ENCODE data around the gene NXPH1. TPM values are rescaled to one million over a fixed set of nuclear protein-coding genes. Genes with fewer than 3 reads are reported as not detected.

Gene NXPH1
- total RNA-seq, 4 donors from 2014 or later, result not detected

DNA sequence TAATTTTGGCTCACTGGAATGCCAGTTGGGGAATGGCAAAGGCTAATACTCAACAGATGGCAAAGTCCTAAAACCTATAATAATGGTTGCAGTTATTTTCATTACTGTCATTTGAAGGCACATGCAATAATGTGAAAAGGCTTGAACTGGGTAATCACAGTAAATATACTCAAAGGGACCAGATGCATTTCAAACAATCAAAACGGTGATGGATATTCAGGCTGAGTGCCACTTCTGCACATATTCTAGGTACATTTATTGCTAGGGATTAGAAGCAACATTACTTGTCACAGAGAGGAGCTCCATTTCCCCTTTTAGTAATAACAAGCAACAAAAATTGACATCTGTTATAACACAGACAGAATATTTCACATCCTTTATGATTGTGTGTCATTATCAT is 171.8 kb downstream of the NXPH1 start:
- Histone ChIP-seq H3K27me3 (no peaks in the 10 kb centered on the region), H3K27ac (replicated peaks in 1 of 4) (no peak overlapping the region), H3K9me3 (no peaks in the 10 kb centered on the region), H3K36me3 (no peaks in the 10 kb centered on the region), H3K4me1 (no peaks in the 10 kb centered on the region), H3K4me3 (no peak overlapping the region)
- intact Hi-C loops (cut with DNase I), result no loop called here
- 74% methylated on average over 1 of the region's 1 CpG for WGBS
- DNase-seq (ENCODE audit: extremely low spot score), result no peak
- no peak for TF ChIP-seq POLR2AphosphoS5 (IDR thresholded peaks at IDR 0.05)
- no peak for TF ChIP-seq EP300 (IDR thresholded peaks at IDR 0.05)
- TF ChIP-seq POLR2A (IDR thresholded peaks at IDR 0.05; ENCODE audit: low read depth), result no peak
- TF ChIP-seq, protein P1, sequence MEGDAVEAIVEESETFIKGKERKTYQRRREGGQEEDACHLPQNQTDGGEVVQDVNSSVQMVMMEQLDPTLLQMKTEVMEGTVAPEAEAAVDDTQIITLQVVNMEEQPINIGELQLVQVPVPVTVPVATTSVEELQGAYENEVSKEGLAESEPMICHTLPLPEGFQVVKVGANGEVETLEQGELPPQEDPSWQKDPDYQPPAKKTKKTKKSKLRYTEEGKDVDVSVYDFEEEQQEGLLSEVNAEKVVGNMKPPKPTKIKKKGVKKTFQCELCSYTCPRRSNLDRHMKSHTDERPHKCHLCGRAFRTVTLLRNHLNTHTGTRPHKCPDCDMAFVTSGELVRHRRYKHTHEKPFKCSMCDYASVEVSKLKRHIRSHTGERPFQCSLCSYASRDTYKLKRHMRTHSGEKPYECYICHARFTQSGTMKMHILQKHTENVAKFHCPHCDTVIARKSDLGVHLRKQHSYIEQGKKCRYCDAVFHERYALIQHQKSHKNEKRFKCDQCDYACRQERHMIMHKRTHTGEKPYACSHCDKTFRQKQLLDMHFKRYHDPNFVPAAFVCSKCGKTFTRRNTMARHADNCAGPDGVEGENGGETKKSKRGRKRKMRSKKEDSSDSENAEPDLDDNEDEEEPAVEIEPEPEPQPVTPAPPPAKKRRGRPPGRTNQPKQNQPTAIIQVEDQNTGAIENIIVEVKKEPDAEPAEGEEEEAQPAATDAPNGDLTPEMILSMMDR (IDR thresholded peaks at IDR 0.05), result no peak

DNA sequence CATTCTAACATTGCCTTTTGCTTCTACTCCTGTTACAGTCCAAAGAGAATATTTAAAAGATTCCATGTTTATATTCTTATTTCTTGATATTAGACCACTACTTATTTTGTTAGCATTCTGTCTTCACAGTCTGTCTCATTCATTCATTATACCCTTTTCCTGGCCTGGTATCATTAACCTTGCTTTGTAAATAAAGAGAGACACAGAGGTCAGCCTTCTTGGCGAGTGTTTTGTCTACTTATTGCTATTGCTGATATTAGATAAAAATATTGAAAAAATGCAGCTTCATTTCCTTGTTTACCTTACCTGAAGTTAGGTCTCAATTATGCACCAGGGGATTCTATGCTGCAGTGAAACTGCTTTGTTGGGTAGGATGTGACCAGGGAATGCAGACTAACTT is 179.2 kb downstream of the NXPH1 start:
- WGBS, result 28% methylated on average over 1 of the region's 1 CpG
- Histone ChIP-seq H3K27ac (replicated peaks in 1 of 4) (no peak overlapping the region), H3K4me1 (no peaks in the 10 kb centered on the region), H3K27me3 (no peaks in the 10 kb centered on the region), H3K36me3 (no peaks in the 10 kb centered on the region), H3K4me3 (no peak overlapping the region), H3K9me3 (no peaks in the 10 kb centered on the region)
- intact Hi-C loops (cut with DNase I), result no loop called here
- DNase-seq (ENCODE audit: extremely low spot score), result no peak
- TF ChIP-seq EP300 (IDR thresholded peaks at IDR 0.05), result no peak
- TF ChIP-seq POLR2A (IDR thresholded peaks at IDR 0.05; ENCODE audit: low read depth), result no peak
- TF ChIP-seq, protein P1 (IDR thresholded peaks at IDR 0.05), result no peak
- no peak for TF ChIP-seq POLR2AphosphoS5 (IDR thresholded peaks at IDR 0.05)

DNA sequence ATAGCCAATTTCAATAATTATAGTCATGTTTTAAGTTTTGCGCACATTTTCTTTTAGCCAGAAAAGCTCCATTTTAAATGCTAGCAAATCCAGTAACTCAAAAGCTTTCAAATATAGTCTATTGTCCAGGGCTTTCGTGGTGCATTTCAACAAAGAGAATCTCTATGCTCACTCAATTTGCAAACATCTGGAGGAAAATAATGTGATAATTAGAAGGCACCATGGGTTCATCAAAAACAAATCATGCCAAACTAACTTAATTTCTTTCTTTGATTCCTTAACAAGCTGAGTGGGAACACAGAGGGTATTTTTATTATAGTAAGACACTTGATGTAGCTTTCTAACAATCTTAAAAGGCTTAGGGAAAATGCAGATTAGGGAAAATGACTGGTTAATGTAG is 179.8 kb downstream of the NXPH1 start:
- Histone ChIP-seq H3K27ac (replicated peaks in 1 of 4) (no peak overlapping the region), H3K4me1 (no peaks in the 10 kb centered on the region), H3K27me3 (no peaks in the 10 kb centered on the region), H3K4me3 (no peak overlapping the region), H3K9me3 (no peaks in the 10 kb centered on the region), H3K36me3 (no peaks in the 10 kb centered on the region)
- no peak for TF ChIP-seq EP300 (IDR thresholded peaks at IDR 0.05)
- no peak for TF ChIP-seq POLR2A (IDR thresholded peaks at IDR 0.05; ENCODE audit: low read depth)
- TF ChIP-seq POLR2AphosphoS5 (IDR thresholded peaks at IDR 0.05), result no peak
- TF ChIP-seq, protein P1 (IDR thresholded peaks at IDR 0.05), result no peak
- 86% methylated on average over 2 of the region's 2 CpGs for WGBS
- intact Hi-C loops (cut with DNase I), result no loop called here
- DNase-seq (ENCODE audit: extremely low spot score), result no peak

DNA sequence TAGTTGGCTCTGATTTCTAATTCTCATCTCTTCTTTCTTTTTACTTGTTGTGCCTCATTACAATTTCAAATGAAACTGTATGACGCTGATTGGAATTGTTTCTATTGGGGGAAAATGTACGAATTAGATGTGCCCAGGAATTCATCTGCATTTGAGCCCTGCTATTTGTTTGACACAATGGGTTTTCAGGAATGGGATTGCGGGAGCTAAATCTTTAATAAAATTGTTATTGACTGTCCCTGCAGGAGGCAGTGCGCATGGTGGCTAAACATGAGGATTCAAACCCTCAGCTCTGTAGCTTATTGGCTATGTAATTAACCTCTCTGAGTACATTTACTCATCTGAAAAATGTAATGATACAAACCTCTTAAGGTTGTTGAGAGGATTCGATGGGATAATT is 181.6 kb downstream of the NXPH1 start:
- Histone ChIP-seq H3K36me3 (no peaks in the 10 kb centered on the region), H3K27me3 (no peaks in the 10 kb centered on the region), H3K27ac (replicated peaks in 1 of 4) (no peak overlapping the region), H3K4me1 (no peaks in the 10 kb centered on the region), H3K4me3 (no peak overlapping the region), H3K9me3 (no peaks in the 10 kb centered on the region)
- WGBS, result 53% methylated on average over 5 of the region's 5 CpGs
- TF ChIP-seq EP300 (IDR thresholded peaks at IDR 0.05) (no peak), POLR2AphosphoS5 (IDR thresholded peaks at IDR 0.05) (no peak), POLR2A (IDR thresholded peaks at IDR 0.05; ENCODE audit: low read depth) (no peak)
- TF ChIP-seq, protein P1 (IDR thresholded peaks at IDR 0.05), result no peak
- intact Hi-C loops (cut with DNase I), result no loop called here
- no peak for DNase-seq (ENCODE audit: extremely low spot score)

DNA sequence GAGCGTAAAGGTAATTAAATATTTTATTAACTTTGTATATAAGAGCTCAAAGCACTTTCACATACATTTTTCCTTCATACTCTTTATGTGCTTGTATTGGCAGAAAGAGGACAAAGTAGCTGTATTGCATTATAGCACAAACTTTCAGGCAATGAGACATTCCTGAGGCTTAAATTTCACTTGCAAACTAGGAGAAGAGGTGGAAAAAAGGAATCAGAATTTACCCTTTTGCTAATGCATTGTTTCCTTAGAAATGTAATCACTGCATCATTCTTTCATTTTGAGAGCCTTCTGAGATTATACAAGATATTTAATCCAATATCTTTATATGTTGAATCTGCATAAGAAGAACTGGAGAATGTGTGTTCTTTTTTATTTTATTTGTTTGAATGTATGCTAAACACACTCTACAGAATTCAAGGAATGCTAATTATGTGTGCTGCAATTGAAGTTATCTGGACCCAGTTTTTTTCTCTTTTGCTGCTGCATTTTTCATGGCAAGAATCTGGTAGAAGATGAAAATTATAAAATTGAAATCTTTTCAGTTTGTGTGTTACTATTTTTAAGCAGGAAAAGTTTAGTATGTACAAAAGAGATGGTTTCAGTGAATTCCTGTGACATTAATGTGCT is 185.1 kb downstream of the NXPH1 start:
- Histone ChIP-seq H3K27me3 (no peaks in the 10 kb centered on the region), H3K4me1 (no peaks in the 10 kb centered on the region), H3K9me3 (no peaks in the 10 kb centered on the region), H3K4me3 (no peak overlapping the region), H3K36me3 (no peaks in the 10 kb centered on the region), H3K27ac (replicated peaks in 1 of 4) (no peak overlapping the region)
- WGBS, result 92% methylated on average over 1 of the region's 1 CpG
- DNase-seq (ENCODE audit: extremely low spot score), result no peak
- intact Hi-C loops (cut with DNase I), result no loop called here
- TF ChIP-seq, protein P1 (IDR thresholded peaks at IDR 0.05), result no peak
- TF ChIP-seq POLR2AphosphoS5 (IDR thresholded peaks at IDR 0.05) (no peak), EP300 (IDR thresholded peaks at IDR 0.05) (no peak), POLR2A (IDR thresholded peaks at IDR 0.05; ENCODE audit: low read depth) (no peak)
